Sigmoid colon (tissue), 7 donors: ENCODE results near the gene RBM34. TPM values are rescaled to one million over a fixed set of nuclear protein-coding genes. Genes with fewer than 3 reads are reported as not detected.
"Not testable (repeated sequence)": the region's sequence is repeated elsewhere in the genome, so short reads cannot be mapped to it uniquely, and the experiment has no call there.

Experiments used
- DNase-seq: peaks from one replicate; pipeline ENCODE4 v3.0.0-alpha.2; 2019
- H3K27ac ChIP-seq, 4 donors: fragments of 200-600 bp; sonication (generic); one replicate each; pipeline ENCODE4 v1.5.1; 2016 to 2019; ENCODE audit warnings: mild to moderate bottlenecking in 1 of 4
- H3K27me3 ChIP-seq, 3 donors: fragments of 200-600 bp; sonication (generic); one replicate each; pipeline ENCODE4 v1.5.1; 2019; ENCODE audit warnings: mild to moderate bottlenecking in 1 of 3
- H3K36me3 ChIP-seq, 4 donors: fragments of 200-600 bp; sonication (generic); one replicate each; pipeline ENCODE4 v1.5.1; 2016 to 2019
- H3K4me1 ChIP-seq, 4 donors: fragments of 200-600 bp; sonication (generic); one replicate each; pipeline ENCODE4 v1.5.1; 2017 to 2019
- H3K4me3 ChIP-seq, 4 donors: fragments of 200-600 bp; sonication (generic); one replicate each; pipeline ENCODE4 v1.5.1; 2017 to 2019; ENCODE audit warnings: mild to moderate bottlenecking in 2 of 4, moderate library complexity in 1 of 4
- H3K9me3 ChIP-seq, 4 donors: fragments of 200-600 bp in 3 of 4; sonication (generic) in 3 of 4; one replicate each; pipeline versions ENCODE4 v1.5.1 to v1.6.1; 2013 to 2019
- CTCF ChIP-seq, 4 experiments: fragments of 450-650 bp in 3 of 4; fragments of 200-600 bp in 1 of 4; IDR thresholded peaks; one replicate each; pipeline ENCODE4 v1.5.1; 2016 to 2019; ENCODE audit warnings: antibody characterized with exemption in 4 of 4, mild to moderate bottlenecking in 3 of 4, moderate library complexity in 2 of 4
- EP300 ChIP-seq, 4 donors: sonication (generic); formaldehyde crosslinking; IDR thresholded peaks; one replicate each; pipeline ENCODE4 v1.6.1; 2017; ENCODE audit warnings: antibody characterized with exemption in 4 of 4
- POLR2A ChIP-seq, 2 donors: fragments of 450-650 bp; IDR thresholded peaks; one replicate each; pipeline ENCODE4 v1.6.1; 2016; ENCODE audit warnings: antibody characterized with exemption in 2 of 2, mild to moderate bottlenecking in 2 of 2, moderate library complexity in 2 of 2
- POLR2AphosphoS5 ChIP-seq, 4 donors: sonication (generic); formaldehyde crosslinking; IDR thresholded peaks; one replicate each; pipeline ENCODE4 v1.6.1; 2017; ENCODE audit warnings: antibody characterized with exemption in 4 of 4
- WGBS, 2 donors: extraction: QIAGEN DNeasy Blood & Tissue Kit; methylation state at CpG; one replicate each; pipeline ENCODE4 v1.1.7; 2013; 5-methylcytosine and 5-hydroxymethylcytosine counted together
- intact Hi-C: fragments of 100-400 bp; cut with DNase I; formaldehyde crosslinking; loops from one replicate; pipeline ENCODE4 v1.15.1; 2023
- polyA plus RNA-seq, 3 donors: library from polyadenylated mRNA; stranded (reverse); fragments of 200-250 nt; gene quantifications; one replicate each; pipeline ENCODE4 v1.2.3, GENCODE V29; 2013
- total RNA-seq, 4 donors: library from RNA; depleted of rRNA; stranded (reverse); fragments of >200 nt; gene quantifications; one replicate each; pipeline ENCODE4 v1.1.0, GENCODE V29; 2016
- donor health status: healthy with polysubstance abuse.
- donor health status: Bipolar disorder and iron deficiency.
- donor health status: healthy.

The RBM34 gene
- total and polyA plus RNA-seq, 7 donors, result 46.4 to 83.9 (median 55.3) TPM

- no peak overlapping the region for H3K4me3 ChIP-seq
- H3K36me3 ChIP-seq, result peaks cover 0 to 16% (median 0%) of the 10 kb centered on the region in 4 donors
- no peaks in the 10 kb centered on the region for H3K27me3 ChIP-seq
- H3K9me3 ChIP-seq, result no peaks in the 10 kb centered on the region
- peaks cover 0 to 5% (median 0%) of the 10 kb centered on the region in 4 donors for H3K4me1 ChIP-seq
- DNase-seq, result no peak
- 91 to 96% methylated on average over 1 of the region's 1 CpG for WGBS, 2 donors
- TF ChIP-seq CTCF (IDR thresholded peaks at IDR 0.05), result no peak
- intact Hi-C loops, result no loop called here
- H3K27ac ChIP-seq, result no peak overlapping the region
These were observed 42.4 kb upstream of the RBM34 start for GRCh38 chr1:235203428-235203827.

GRCh38 chr1:235202447-235202846, 41.4 kb upstream of the RBM34 start:
- H3K4me1 ChIP-seq, H3K27me3 ChIP-seq, H3K9me3 ChIP-seq, intact Hi-C loops, H3K4me3 ChIP-seq, H3K27ac ChIP-seq, DNase-seq: not testable (repeated sequence)
- H3K36me3 ChIP-seq, result peaks cover 0 to 11% (median 0%) of the 10 kb centered on the region in 4 donors
- 98% methylated on average over 5 of the region's 5 CpGs for WGBS, 2 donors

GRCh38 chr1:235199441-235199840, 38.4 kb upstream of the RBM34 start:
- peaks cover 0 to 16% (median 6%) of the 10 kb centered on the region in 4 donors for H3K36me3 ChIP-seq
- peaks cover 0 to 14% (median 6%) of the 10 kb centered on the region in 4 donors for H3K4me1 ChIP-seq
- no peaks in the 10 kb centered on the region for H3K27me3 ChIP-seq
- intact Hi-C loops, result loop anchor here (10.0 kb wide), 1 partner anchor 215 kb away; no protein-coding TSS in a partner anchor
- TF ChIP-seq POLR2A (IDR thresholded peaks at IDR 0.05) (no peak), EP300 (IDR thresholded peaks at IDR 0.05) (no peak)
- DNase-seq, result no peak
- no peak overlapping the region for H3K27ac ChIP-seq
- WGBS, 2 donors, result 63 to 80% methylated on average over 6 of the region's 6 CpGs
- H3K4me3 ChIP-seq, result no peak overlapping the region
- H3K9me3 ChIP-seq, result no peaks in the 10 kb centered on the region

GRCh38 chr1:235190431-235190830, 29.4 kb upstream of the RBM34 start:
- Histone ChIP-seq H3K27ac (no peak overlapping the region), H3K4me3 (no peak overlapping the region), H3K36me3 (peaks cover 0 to 40% (median 6%) of the 10 kb centered on the region in 4 donors), H3K9me3 (no peaks in the 10 kb centered on the region), H3K4me1 (no peaks in the 10 kb centered on the region), H3K27me3 (no peaks in the 10 kb centered on the region)
- intact Hi-C loops, result loop anchor here (10.0 kb wide), 1 partner anchor 224 kb away; no protein-coding TSS in a partner anchor
- TF ChIP-seq EP300 (IDR thresholded peaks at IDR 0.05) (no peak), POLR2AphosphoS5 (IDR thresholded peaks at IDR 0.05) (no peak), CTCF (IDR thresholded peaks at IDR 0.05) (no peak), POLR2A (IDR thresholded peaks at IDR 0.05) (no peak)
- DNase-seq, result no peak

- intact Hi-C loops, result no loop called here
- no peaks in the 10 kb centered on the region for H3K4me1 ChIP-seq
- WGBS, 2 donors, result 89 to 92% methylated on average over 4 of the region's 4 CpGs
- H3K4me3 ChIP-seq, result no peak overlapping the region
- peaks cover 0 to 16% (median 3%) of the 10 kb centered on the region in 4 donors for H3K36me3 ChIP-seq
- no peaks in the 10 kb centered on the region for H3K27me3 ChIP-seq
- no peaks in the 10 kb centered on the region for H3K9me3 ChIP-seq
- TF ChIP-seq CTCF (IDR thresholded peaks at IDR 0.05) (no peak), POLR2A (IDR thresholded peaks at IDR 0.05) (no peak)
- no peak for DNase-seq
- H3K27ac ChIP-seq, result no peak overlapping the region
These were observed 26.3 kb upstream of the RBM34 start for GRCh38 chr1:235187316-235187715.

- Histone ChIP-seq H3K4me3 (no peak overlapping the region), H3K36me3 (peaks cover 10 to 36% (median 20%) of the 10 kb centered on the region in 4 donors), H3K27ac (no peak overlapping the region), H3K9me3 (no peaks in the 10 kb centered on the region), H3K27me3 (no peaks in the 10 kb centered on the region), H3K4me1 (no peaks in the 10 kb centered on the region)
- no peak for TF ChIP-seq CTCF (IDR thresholded peaks at IDR 0.05)
- TF ChIP-seq POLR2AphosphoS5 (IDR thresholded peaks at IDR 0.05), result no peak
- no peak for TF ChIP-seq POLR2A (IDR thresholded peaks at IDR 0.05)
- no peak for TF ChIP-seq EP300 (IDR thresholded peaks at IDR 0.05)
- intact Hi-C loops, result no loop called here
- DNase-seq, result no peak
- WGBS, 2 donors, result 88 to 90% methylated on average over 8 of the region's 8 CpGs
These were observed 20.7 kb upstream of the RBM34 start for GRCh38 chr1:235181561-235182245.
